HG02763 (cell line): ENCODE results near the gene BAIAP2L1.

Experiments used
- ATAC-seq: cut with Tn5 transposase; IDR thresholded peaks from one replicate; pipeline ENCODE4 v1.9.1; 2021; ENCODE audit warnings: mild to moderate bottlenecking, moderate library complexity; ENCODE audit not compliant: unreplicated experiment

Gene BAIAP2L1

DNA sequence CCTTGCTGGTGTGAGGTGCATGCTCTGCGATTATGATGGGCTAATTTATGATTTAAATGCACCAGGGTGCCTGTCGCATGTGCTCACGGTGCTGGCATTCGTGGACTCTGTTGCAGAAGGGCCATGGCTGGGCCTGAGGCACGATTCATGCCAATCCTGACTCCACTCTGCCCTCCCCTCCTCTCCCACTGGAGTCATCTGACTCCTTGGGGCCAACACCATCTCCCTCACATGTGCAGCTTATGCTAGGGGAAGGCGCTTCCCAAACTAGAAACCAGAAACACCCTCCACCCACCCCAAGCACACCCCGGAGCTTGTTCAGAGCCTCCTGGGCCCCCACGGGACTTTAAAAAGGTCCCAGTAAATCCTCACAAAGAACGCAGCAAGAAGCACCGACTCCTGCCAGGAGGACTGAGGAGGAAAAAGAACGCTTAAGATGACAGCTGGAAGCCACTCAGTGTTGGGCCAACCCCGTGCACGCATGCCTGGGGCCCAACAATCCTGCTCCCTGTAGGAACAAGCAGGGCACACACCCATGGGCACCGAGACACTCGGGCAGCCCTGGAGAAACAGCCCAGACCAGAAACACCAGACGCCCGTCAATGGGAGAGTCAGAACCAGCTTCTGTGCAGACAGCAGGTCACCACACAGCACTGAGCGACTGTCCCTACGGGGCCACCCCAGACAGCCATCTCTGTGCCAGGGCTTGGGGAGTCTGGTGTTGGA is 105.3 kb downstream of the BAIAP2L1 start:
- ATAC-seq = no peak

- ATAC-seq = no peak
Measured at GRCh38 chr7:98294798-98295382, 106.0 kb downstream of the BAIAP2L1 start.

- ATAC-seq = no peak
Measured at GRCh38 chr7:98294326-98294725, 106.6 kb downstream of the BAIAP2L1 start.

DNA sequence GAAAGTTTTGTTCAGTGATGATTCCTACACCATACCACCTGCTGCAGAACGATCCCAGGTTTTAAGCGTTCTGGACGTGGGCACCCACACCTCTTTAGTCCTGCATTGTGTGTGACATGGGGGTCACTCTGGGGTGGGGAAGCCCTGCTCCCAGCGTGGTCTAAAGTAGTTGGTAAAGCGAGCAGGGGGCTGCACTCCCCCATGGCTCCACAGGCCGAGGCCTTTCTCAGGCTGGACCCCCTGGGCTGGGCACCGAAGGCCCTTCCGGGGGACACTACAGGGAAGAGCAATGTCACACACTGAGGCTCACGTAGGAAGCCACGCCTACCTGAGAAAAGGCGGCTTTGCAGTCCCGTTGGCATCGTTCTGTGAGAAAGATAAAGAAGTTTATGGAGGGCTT is 107.1 kb downstream of the BAIAP2L1 start:
- no peak for ATAC-seq

DNA sequence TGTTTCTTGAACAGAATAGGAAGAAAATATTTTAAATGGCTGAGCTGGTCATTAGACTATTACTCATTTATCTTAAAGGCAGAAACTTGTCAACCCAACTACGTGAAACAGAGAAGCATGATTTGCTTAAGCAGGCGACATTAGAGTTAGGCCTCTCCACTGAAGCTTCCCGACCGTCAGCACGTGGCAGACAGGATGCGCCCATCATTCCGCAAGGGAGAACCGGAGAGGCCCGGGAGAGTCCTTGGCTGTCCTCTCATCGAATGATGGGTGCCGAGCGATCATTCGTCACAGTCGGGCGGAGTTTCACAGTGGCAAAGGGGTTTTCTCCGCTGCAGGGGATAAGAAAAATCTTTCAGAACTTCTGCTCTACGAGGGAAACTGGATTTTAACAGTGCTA is 107.6 kb downstream of the BAIAP2L1 start:
- ATAC-seq = no peak

- no peak for ATAC-seq
Measured at GRCh38 chr7:98291717-98292116, 109.2 kb downstream of the BAIAP2L1 start.

- ATAC-seq = no peak
Measured at GRCh38 chr7:98289333-98289875, 111.5 kb downstream of the BAIAP2L1 start.

- no peak for ATAC-seq
Measured at GRCh38 chr7:98288064-98288823, 112.6 kb downstream of the BAIAP2L1 start.

- no peak for ATAC-seq
Measured at GRCh38 chr7:98287486-98287959, 113.4 kb downstream of the BAIAP2L1 start.

DNA sequence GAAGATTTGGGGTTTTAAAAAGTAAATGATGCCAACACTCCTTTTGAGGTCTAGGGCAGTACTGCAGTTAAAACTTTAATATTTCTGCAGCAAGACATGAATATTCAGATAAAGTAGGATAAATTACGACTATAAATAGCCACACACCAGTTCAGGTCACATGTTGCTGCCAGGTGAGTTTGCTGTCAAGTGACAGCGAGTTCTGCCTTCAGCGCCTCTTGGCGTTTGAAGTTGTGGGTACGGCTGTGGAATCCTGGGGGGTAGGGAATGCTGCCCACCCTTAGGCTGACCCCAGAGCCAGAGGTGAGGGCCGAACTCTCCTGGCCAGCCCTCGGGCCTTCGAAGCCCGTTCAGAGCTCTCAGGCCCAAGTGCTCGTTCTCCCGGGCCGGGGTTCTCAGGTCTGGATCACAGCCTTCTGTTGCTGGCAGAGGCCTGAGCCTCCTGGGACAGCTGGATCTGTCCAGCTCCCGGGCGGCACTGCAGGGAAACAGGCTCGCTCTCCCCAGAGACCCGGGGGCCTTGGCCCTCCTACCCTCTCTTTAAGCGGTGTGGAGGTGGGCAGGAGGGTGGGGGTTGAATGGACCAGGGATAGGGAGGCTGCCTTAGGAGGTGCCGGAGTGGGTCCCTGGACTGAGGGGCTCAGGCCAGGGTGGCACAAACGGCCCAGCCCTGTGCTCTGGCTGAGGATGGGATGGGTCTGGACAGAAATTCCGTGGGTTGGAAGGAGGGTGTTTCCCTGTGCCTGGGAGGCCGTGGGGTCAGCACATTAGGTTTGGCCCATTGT is 114.0 kb downstream of the BAIAP2L1 start:
- ATAC-seq = no peak

GRCh38 chr7:98286093-98286539 is 114.8 kb downstream of the BAIAP2L1 start:
- ATAC-seq = no peak

DNA sequence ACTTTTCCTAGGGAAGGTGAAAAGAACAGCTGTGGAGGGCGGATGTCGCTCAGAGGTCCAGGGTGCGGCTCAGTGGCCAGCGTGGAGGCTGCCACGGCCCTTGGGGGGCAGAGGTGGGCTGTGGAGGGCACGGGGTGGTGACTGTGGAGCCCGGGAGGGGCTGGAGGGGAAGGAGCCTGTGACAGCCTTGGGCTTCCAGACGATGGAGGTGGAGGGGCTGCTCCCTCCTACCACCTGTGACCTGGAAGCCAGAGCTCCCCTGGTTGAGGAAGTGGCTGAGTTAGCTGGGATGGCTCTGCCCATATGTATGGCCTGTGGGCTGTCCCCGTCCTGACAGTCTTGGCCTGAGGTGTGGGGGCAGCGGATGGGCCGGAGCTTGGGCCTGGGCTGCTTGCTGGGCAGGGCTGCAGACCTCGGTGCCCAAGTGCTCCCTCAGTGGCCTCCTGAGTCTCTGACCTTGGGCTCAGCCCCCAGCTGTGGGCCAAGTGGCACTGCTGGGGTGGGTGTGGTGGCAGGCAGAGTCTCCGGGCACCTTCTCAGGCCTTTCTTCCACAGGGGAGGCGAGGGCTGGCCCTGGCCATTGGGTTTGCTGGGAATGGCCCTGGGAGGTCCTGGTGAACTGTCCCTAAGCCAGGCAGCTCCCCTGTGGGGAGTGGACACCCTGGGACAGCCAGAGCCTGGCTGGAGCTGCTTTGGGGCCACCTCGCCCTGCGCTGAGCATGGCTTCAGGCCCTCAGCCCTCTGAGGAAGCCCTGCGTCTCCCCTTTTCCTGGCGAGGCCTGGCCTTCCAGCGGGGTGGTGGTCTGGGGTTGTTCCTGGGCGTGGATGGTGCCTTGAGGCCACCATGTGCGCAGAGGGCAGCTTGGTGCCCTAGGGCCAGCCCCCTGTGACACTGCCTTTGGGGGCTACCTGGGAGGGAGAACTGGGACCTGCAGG is 115.5 kb downstream of the BAIAP2L1 start:
- no peak for ATAC-seq

DNA sequence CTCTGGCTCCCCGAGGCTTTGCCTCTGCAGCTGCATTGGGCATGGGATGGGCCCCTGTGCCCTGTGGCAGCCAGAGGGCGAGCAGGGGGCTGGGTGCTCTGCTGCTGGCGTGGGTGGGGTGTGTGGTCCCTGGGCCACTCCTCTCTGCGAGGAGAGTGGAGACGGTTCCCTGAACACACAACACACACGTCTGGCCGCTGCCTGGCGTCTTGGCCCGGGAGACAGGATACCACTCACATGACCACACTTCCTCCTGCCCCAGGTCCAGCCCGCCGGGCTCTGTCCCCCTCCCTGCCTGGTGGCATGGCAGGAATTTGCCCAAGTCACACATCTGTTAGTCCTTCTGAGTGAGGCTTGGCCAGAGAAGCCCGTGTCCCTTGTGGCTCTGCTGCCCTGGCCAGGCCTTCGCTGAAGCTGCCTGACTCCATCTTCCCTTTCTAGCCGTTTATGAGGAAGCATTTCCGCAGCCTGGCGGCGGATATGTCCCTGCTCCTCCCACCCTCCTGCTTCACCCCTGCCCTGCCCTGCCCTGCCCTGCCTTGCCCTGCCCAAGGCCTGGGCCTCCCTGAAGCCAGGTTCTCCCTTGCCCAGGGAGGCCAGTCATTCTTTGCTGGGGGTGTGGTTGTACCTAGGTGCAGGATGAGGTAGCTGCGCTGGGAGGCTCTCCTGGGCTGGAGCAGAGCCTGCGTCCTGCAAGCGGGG is 116.4 kb downstream of the BAIAP2L1 start:
- no peak for ATAC-seq

GRCh38 chr7:98283887-98284222 is 117.0 kb downstream of the BAIAP2L1 start:
- no peak for ATAC-seq

GRCh38 chr7:98283127-98283886 is 117.6 kb downstream of the BAIAP2L1 start:
- ATAC-seq = no peak

DNA sequence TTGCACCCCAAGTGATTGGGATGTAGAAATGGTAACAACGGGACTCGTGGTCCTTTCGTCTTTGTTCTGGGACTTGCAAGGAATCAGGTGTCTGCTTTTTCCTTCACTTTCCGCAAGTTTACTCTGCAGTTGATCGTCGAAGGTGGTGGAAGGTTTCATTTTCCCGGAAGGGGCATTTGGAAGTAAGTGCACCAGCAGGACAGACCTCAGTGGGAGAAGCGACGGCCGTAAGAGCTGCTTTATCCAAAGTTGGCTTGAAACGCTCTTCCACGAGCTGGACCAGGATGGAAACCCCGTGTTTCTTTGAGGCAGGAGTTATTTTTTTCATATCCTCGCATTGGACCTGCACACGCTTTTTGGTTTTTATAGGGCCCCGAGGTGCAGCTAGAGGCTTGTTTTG is 118.2 kb downstream of the BAIAP2L1 start:
- no peak for ATAC-seq

- ATAC-seq = peak; percentile 26
Measured at GRCh38 chr7:98281757-98282606, 118.9 kb downstream of the BAIAP2L1 start.
